ENCODE measurements around the gene HEBP2.

The HEBP2 gene

GRCh38 chr6:138427701-138428100 is 23.7 kb downstream of the HEBP2 start:
- Histone ChIP-seq H3K9ac (no peak overlapping the region), H3K27me3 (ENCODE audit: insufficient read depth, low read depth) (no peaks in the 10 kb centered on the region), H3K4me2 (no peak overlapping the region), H4K20me1 (ENCODE audit: insufficient read depth) (no peaks in the 10 kb centered on the region), H3K79me2 (ENCODE audit: insufficient read depth, low read depth) (no peaks in the 10 kb centered on the region), H3K27ac (no peak overlapping the region), H2AFZ (ENCODE audit: low read depth) (no peak overlapping the region), H3K4me1 (ENCODE audit: low read depth, poor library complexity, severe bottlenecking) (no peaks in the 10 kb centered on the region), H3K4me3 (IDR thresholded peaks at IDR 0.05; ENCODE audit: insufficient read depth, low read depth, low read length) (no peak overlapping the region), H3K36me3 (ENCODE audit: insufficient read depth) (no peaks in the 10 kb centered on the region)
- TF ChIP-seq, protein P1, sequence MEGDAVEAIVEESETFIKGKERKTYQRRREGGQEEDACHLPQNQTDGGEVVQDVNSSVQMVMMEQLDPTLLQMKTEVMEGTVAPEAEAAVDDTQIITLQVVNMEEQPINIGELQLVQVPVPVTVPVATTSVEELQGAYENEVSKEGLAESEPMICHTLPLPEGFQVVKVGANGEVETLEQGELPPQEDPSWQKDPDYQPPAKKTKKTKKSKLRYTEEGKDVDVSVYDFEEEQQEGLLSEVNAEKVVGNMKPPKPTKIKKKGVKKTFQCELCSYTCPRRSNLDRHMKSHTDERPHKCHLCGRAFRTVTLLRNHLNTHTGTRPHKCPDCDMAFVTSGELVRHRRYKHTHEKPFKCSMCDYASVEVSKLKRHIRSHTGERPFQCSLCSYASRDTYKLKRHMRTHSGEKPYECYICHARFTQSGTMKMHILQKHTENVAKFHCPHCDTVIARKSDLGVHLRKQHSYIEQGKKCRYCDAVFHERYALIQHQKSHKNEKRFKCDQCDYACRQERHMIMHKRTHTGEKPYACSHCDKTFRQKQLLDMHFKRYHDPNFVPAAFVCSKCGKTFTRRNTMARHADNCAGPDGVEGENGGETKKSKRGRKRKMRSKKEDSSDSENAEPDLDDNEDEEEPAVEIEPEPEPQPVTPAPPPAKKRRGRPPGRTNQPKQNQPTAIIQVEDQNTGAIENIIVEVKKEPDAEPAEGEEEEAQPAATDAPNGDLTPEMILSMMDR (conservative IDR thresholded peaks at IDR 0.05; ENCODE audit: low read depth, low read length), result no peak

GRCh38 chr6:138428944-138429598 is 25.0 kb downstream of the HEBP2 start:
- no peaks in the 10 kb centered on the region for H4K20me1 ChIP-seq (ENCODE audit: insufficient read depth)
- no peak overlapping the region for H3K4me3 ChIP-seq (IDR thresholded peaks at IDR 0.05; ENCODE audit: insufficient read depth, low read depth, low read length)
- H3K4me2 ChIP-seq, result no peak overlapping the region
- H3K9ac ChIP-seq, result no peak overlapping the region
- H3K79me2 ChIP-seq (ENCODE audit: insufficient read depth, low read depth), result no peaks in the 10 kb centered on the region
- H3K27me3 ChIP-seq (ENCODE audit: insufficient read depth, low read depth), result no peaks in the 10 kb centered on the region
- H3K27ac ChIP-seq, result no peak overlapping the region
- H2AFZ ChIP-seq (ENCODE audit: low read depth), result no peak overlapping the region
- H3K4me1 ChIP-seq (ENCODE audit: low read depth, poor library complexity, severe bottlenecking), result no peaks in the 10 kb centered on the region
- TF ChIP-seq, protein P1 (conservative IDR thresholded peaks at IDR 0.05; ENCODE audit: low read depth, low read length), result peak; percentile 63
- no peaks in the 10 kb centered on the region for H3K36me3 ChIP-seq (ENCODE audit: insufficient read depth)

- H3K79me2 ChIP-seq (ENCODE audit: insufficient read depth, low read depth), result no peaks in the 10 kb centered on the region
- no peaks in the 10 kb centered on the region for H4K20me1 ChIP-seq (ENCODE audit: insufficient read depth)
- no peaks in the 10 kb centered on the region for H3K27me3 ChIP-seq (ENCODE audit: insufficient read depth, low read depth)
- H3K9ac ChIP-seq, result no peak overlapping the region
- no peak overlapping the region for H3K27ac ChIP-seq
- H2AFZ ChIP-seq (ENCODE audit: low read depth), result no peak overlapping the region
- H3K4me2 ChIP-seq, result no peak overlapping the region
- no peak overlapping the region for H3K4me3 ChIP-seq (IDR thresholded peaks at IDR 0.05; ENCODE audit: insufficient read depth, low read depth, low read length)
- no peaks in the 10 kb centered on the region for H3K4me1 ChIP-seq (ENCODE audit: low read depth, poor library complexity, severe bottlenecking)
- no peaks in the 10 kb centered on the region for H3K36me3 ChIP-seq (ENCODE audit: insufficient read depth)
- TF ChIP-seq, protein P1 (conservative IDR thresholded peaks at IDR 0.05; ENCODE audit: low read depth, low read length), result no peak
Measured at GRCh38 chr6:138429761-138430160, 25.7 kb downstream of the HEBP2 start.

DNA sequence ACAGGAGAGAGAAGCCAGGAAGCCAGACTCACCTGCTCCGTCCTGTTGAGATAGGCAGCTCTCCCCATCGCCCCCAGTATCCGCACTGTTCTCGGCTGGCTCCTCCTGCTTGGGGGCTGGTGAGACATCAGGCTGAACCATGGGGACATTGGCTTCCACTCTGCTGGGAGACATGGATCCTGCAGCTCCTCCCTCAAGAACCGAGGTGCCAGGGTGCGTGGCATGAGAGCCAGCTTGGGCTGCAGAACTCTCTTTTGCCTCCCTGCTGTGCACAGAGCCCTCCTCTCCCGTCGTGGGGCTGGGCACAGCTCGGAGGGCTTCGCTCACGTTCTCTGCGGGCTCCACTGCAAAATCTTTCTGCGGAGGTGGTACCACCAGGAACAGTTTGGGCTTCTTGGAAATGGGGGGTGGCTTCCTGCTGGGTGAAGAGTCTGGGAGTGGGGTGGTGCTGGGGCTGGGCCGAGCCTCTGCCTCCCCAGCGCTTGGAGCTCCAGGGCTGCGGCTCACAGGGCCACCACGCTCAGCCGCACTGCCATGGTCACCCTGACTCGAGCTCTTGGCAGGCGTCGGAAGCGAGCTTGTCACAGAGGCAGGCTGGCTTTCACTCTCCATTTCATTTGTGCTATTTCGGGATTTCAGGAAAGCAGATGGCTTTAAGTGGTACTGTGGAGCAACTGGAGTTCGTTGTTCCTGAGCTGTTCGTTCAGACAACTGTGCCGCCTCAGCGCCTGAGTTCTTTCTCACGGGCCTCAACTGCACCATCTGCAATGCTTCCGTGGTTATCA is 26.5 kb downstream of the HEBP2 start:
- Histone ChIP-seq H3K27me3 (ENCODE audit: insufficient read depth, low read depth) (no peaks in the 10 kb centered on the region), H2AFZ (ENCODE audit: low read depth) (no peak overlapping the region), H4K20me1 (ENCODE audit: insufficient read depth) (no peaks in the 10 kb centered on the region), H3K4me1 (ENCODE audit: low read depth, poor library complexity, severe bottlenecking) (no peaks in the 10 kb centered on the region), H3K9ac (no peak overlapping the region), H3K4me2 (no peak overlapping the region), H3K79me2 (ENCODE audit: insufficient read depth, low read depth) (no peaks in the 10 kb centered on the region), H3K27ac (no peak overlapping the region), H3K36me3 (ENCODE audit: insufficient read depth) (no peaks in the 10 kb centered on the region), H3K4me3 (IDR thresholded peaks at IDR 0.05; ENCODE audit: insufficient read depth, low read depth, low read length) (no peak overlapping the region)
- TF ChIP-seq, protein P1 (conservative IDR thresholded peaks at IDR 0.05; ENCODE audit: low read depth, low read length), result no peak
